K562 (cell line): Measurements from ENCODE around the gene SHB. TPM values are rescaled to one million over a fixed set of nuclear protein-coding genes. Genes with fewer than 3 reads are reported as not detected.

Experiments
- CBX1 ChIP-seq: sonication (generic); IDR thresholded peaks from 2 replicates; pipeline ENCODE4 v1.6.1; 2016; ENCODE audit warnings: antibody characterized with exemption, low read depth, mild to moderate bottlenecking
- CXXC5 ChIP-seq: fragments of 250-450 bp; sonication (Bioruptor Pico); IDR thresholded peaks from 2 replicates; pipeline ENCODE4 v1.8.0; 2022; ENCODE audit warnings: inconsistent platforms, mild to moderate bottlenecking, moderate library complexity
- DEAF1 ChIP-seq: fragments of 450-650 bp; formaldehyde crosslinking; IDR thresholded peaks from 2 replicates; pipeline ENCODE4 v1.4.0; 2020; ENCODE audit warnings: mild to moderate bottlenecking, moderate library complexity
- E2F5 ChIP-seq: sonication (generic); formaldehyde crosslinking; IDR thresholded peaks from 2 replicates; pipeline ENCODE4 v1.8.0; 2022; ENCODE audit warnings: mild to moderate bottlenecking, missing genetic modification reagents
- ETS1 ChIP-seq: conservative IDR thresholded peaks from 2 replicates; pipeline ENCODE4 v1.6.1; 2011; ENCODE audit warnings: low read depth, mild to moderate bottlenecking, low read length; ENCODE audit not compliant: control insufficient read depth
- FOXP4 ChIP-seq: sonication (generic); formaldehyde crosslinking; IDR thresholded peaks from 2 replicates; pipeline ENCODE4 v1.8.0; 2022; ENCODE audit warnings: mild to moderate bottlenecking, missing genetic modification reagents, borderline replicate concordance
- MAZ ChIP-seq, 2 experiments: fragments of 450-650 bp in 1 of 2; sonication (generic) in 1 of 2; formaldehyde crosslinking; IDR thresholded peaks in 1 of 2; conservative IDR thresholded peaks in 1 of 2; 2 replicates each; pipeline versions ENCODE4 v1.4.0 to v1.5.0; 2020; ENCODE audit warnings: mild to moderate bottlenecking in 1 of 2, missing genetic modification reagents in 1 of 2
- POLR2A ChIP-seq: fragments of 450-650 bp; conservative IDR thresholded peaks from 2 replicates; pipeline ENCODE4 v1.6.1; 2016
- PRMT5 ChIP-seq: sonication (generic); formaldehyde crosslinking; IDR thresholded peaks from 2 replicates; pipeline ENCODE4 v1.5.0; 2020; ENCODE audit warnings: missing genetic modification reagents
- PTBP1 ChIP-seq: fragments of 200-400 bp; formaldehyde crosslinking; IDR thresholded peaks from 2 replicates; pipeline ENCODE4 v1.6.1; 2017; ENCODE audit warnings: low read depth, low read length
- RBM17 ChIP-seq: fragments of 200-400 bp; formaldehyde crosslinking; IDR thresholded peaks from 2 replicates; pipeline ENCODE4 v1.6.1; 2017; ENCODE audit warnings: low read depth, mild to moderate bottlenecking, low read length, borderline replicate concordance
- SMC3 ChIP-seq: conservative IDR thresholded peaks from 2 replicates; pipeline ENCODE4 v1.6.1; 2011; ENCODE audit warnings: low read depth, low read length, improper control_type of control experiment; ENCODE audit not compliant: insufficient read depth
- TBP ChIP-seq: optimal IDR thresholded peaks from 2 replicates; pipeline ENCODE3; 2011; ENCODE audit warnings: low read depth, low read length, improper control_type of control experiment
- VEZF1 ChIP-seq: fragments of 200-800 bp; sonication (Bioruptor generic); IDR thresholded peaks from 2 replicates; pipeline ENCODE4 v1.6.1; 2017; ENCODE audit warnings: missing genetic modification characterization, missing compliant biosample characterization
- ZNF395 ChIP-seq: fragments of 200-800 bp; sonication (Bioruptor generic); IDR thresholded peaks from 2 replicates; pipeline ENCODE4 v1.6.1; 2017; ENCODE audit warnings: missing genetic modification characterization, missing compliant biosample characterization
- polyA plus RNA-seq, 8 experiments: library from polyadenylated mRNA; depleted of rRNA in 4 of 8; stranded (reverse) in 5 of 8; unstranded in 3 of 8; fragments of >200 nt; fragmentation: Nextera tagmentation in 2 of 8; fragmentation: Illumina TruSeq in 1 of 8; extraction: Ambion mirVana in 2 of 8; extraction: Trizol in 1 of 8; gene quantifications; 2 replicates each; pipeline versions ENCODE4 v1.2.1 to v1.2.3, GENCODE V29; 2011 to 2014; ENCODE audit warnings: inconsistent platforms in 1 of 8, missing spikeins in 1 of 8
- total RNA-seq, 7 experiments: library from RNA; depleted of rRNA in 6 of 7; stranded (reverse); fragments of >200 nt in 6 of 7; fragmentation: Illumina TruSeq in 2 of 7; extraction: Trizol in 2 of 7; gene quantifications; 2 replicates each; pipeline versions ENCODE4 v1.2.1 to v1.2.3, GENCODE V29; 2011 to 2021; ENCODE audit warnings: low replicate concordance in 1 of 7

The SHB gene
- total and polyA plus RNA-seq, 9 of the 15 experiments (the other 6 are each of a cell fraction or from before 2014, with no cell fraction given): 0.78 to 16.0 (median 5.3) TPM

GRCh38 chr9:38088006-38088925, 19.2 kb upstream of the SHB start (continued):
- TF ChIP-seq FOXP4 (CRISPR knock-in tag): no peak; the same call in 1 of the 2 replicates
- TF ChIP-seq PTBP1: no peak
- no peak for TF ChIP-seq ZNF395 (CRISPR knock-in tag)
- TF ChIP-seq PRMT5 (CRISPR knock-in tag): no peak
- peak; percentile 78 for TF ChIP-seq DEAF1 (CRISPR knock-in tag)
- peak; percentile 92 for TF ChIP-seq SMC3
- TF ChIP-seq MAZ (CRISPR knock-in tag; conservative IDR thresholded peaks at IDR 0.05 in 1 of 2, IDR thresholded peaks at IDR 0.05 in 1 of 2): peak in 1 of 2 experiments; percentile 29; a peak in 1 of 4 replicates
- TF ChIP-seq VEZF1 (CRISPR knock-in tag): peak; percentile 19; the same call in 1 of the 2 replicates
- TF ChIP-seq E2F5 (CRISPR knock-in tag): no peak
- TF ChIP-seq RBM17: no peak
- TF ChIP-seq POLR2A: no peak
- no peak for TF ChIP-seq CBX1
- TF ChIP-seq CXXC5: 0 out of 2 replicates have a peak, but pooled peaks have one; percentile 19
- no peak for TF ChIP-seq TBP
- 0 out of 2 replicates have a peak, but pooled peaks have one; percentile 29 for TF ChIP-seq ETS1
